ENCODE data around the gene FBXL14.
A peak's percentile ranks its signal among the peaks of the same experiment; 100 is the strongest.

The FBXL14 gene

GRCh38 chr12:1594261-1595025 is at the start of gene FBXL14:
TSS of gene FBXL14 (minus strand) at chr12:1594581. CDS start at chr12:1594066, 515 bp downstream.
- peak; percentile 94 for DNase-seq

GRCh38 chr12:1643905-1644533 is 49.6 kb upstream of the FBXL14 start:
- DNase-seq, result no peak

GRCh38 chr12:1643043-1643442 is 48.7 kb upstream of the FBXL14 start:
- DNase-seq, result no peak

GRCh38 chr12:1642513-1642912 is 48.1 kb upstream of the FBXL14 start:
- DNase-seq, result no peak

GRCh38 chr12:1640328-1641234 is 46.2 kb upstream of the FBXL14 start:
- no peak for DNase-seq

- DNase-seq, result no peak
Observed at GRCh38 chr12:1639538-1639937, 45.2 kb upstream of the FBXL14 start.

GRCh38 chr12:1638203-1638602 is 43.8 kb upstream of the FBXL14 start:
- no peak for DNase-seq

- no peak for DNase-seq
Observed at GRCh38 chr12:1635301-1636095, 41.1 kb upstream of the FBXL14 start.

- DNase-seq, result peak; percentile 58
Observed at GRCh38 chr12:1634590-1635191, 40.3 kb upstream of the FBXL14 start.

GRCh38 chr12:1634149-1634548 is 39.8 kb upstream of the FBXL14 start:
- DNase-seq, result no peak

GRCh38 chr12:1633459-1633858 is 39.1 kb upstream of the FBXL14 start:
- no peak for DNase-seq

GRCh38 chr12:1632702-1633101 is 38.3 kb upstream of the FBXL14 start:
- DNase-seq, result no peak

GRCh38 chr12:1630827-1631591 is 36.6 kb upstream of the FBXL14 start:
- DNase-seq, result peak; percentile 7

GRCh38 chr12:1630133-1630826 is 35.9 kb upstream of the FBXL14 start:
- DNase-seq, result no peak

GRCh38 chr12:1629338-1630132 is 35.2 kb upstream of the FBXL14 start:
- DNase-seq, result no peak

GRCh38 chr12:1628666-1629337 is 34.4 kb upstream of the FBXL14 start, which contains the start of gene WNT5B:
TSS of gene WNT5B (plus strand) at chr12:1629231. CDS start at chr12:1631355, 2,124 bp downstream.
- no peak for DNase-seq

GRCh38 chr12:1622406-1622805 is 28.0 kb upstream of the FBXL14 start:
- DNase-seq, result no peak

GRCh38 chr12:1620092-1620491 is 25.7 kb upstream of the FBXL14 start:
- no peak for DNase-seq

GRCh38 chr12:1619587-1619986 is 25.2 kb upstream of the FBXL14 start:
- no peak for DNase-seq
